A549 (cell line): ENCODE data around the gene PKLR. TPM values are rescaled to one million over a fixed set of nuclear protein-coding genes. Genes with fewer than 3 reads are reported as not detected.

Source experiments
- ATAC-seq, 2 experiments: fragments of 200-7000 bp in 1 of 2; fragments of >200 bp in 1 of 2; cut with Nextera tagmentation in 1 of 2; cut with Tn5 transposase in 1 of 2; 3 replicates each; pipeline versions ENCODE4 v1.8.0 to v1.9.1; 2018 to 2020; ENCODE audit warnings: mild to moderate bottlenecking in 1 of 2, moderate library complexity in 1 of 2
- CTCF ChIA-PET: fragments of 300-600 bp; sonication (Branson Sonifier 250); formaldehyde crosslinking; extraction: SDS; loops from one replicate; lab custom pipeline; 2021; ENCODE audit warnings: antibody characterized with exemption, inconsistent platforms; lab: Yijun Ruan, JAX
- POLR2A ChIA-PET: fragments of 350-600 bp; formaldehyde crosslinking; extraction: SDS; loops from one replicate; lab custom pipeline; 2021; ENCODE audit warnings: antibody characterized with exemption, inconsistent platforms; lab: Yijun Ruan, JAX
- DNase-seq, 2 experiments: peaks; one replicate each; pipeline versions ENCODE4 v3.0.0 to v3.0.0-alpha.2; 2011 to 2016; ENCODE audit warnings: low read depth in 1 of 2, low spot score in 1 of 2
- FAIRE-seq: peaks from 2 replicates; lab custom pipeline; 2011; peaks lifted over from hg19 to GRCh38; lab: Jason Lieb, UNC
- H3K27ac ChIP-seq, 2 experiments: fragments of >200 bp; sonication (Bioruptor Twin); formaldehyde crosslinking; 3 replicates each; pipeline ENCODE4 v1.5.1; 2016 to 2017
- H3K4me1 ChIP-seq: fragments of >200 bp; sonication (Bioruptor Twin); formaldehyde crosslinking; 3 replicates; pipeline ENCODE4 v1.6.1; 2016
- H3K4me2 ChIP-seq: fragments of >200 bp; sonication (Bioruptor Twin); formaldehyde crosslinking; 3 replicates; pipeline ENCODE4 v1.6.1; 2016
- H3K4me3 ChIP-seq: fragments of >200 bp; sonication (Bioruptor Twin); formaldehyde crosslinking; 3 replicates; pipeline ENCODE4 v1.5.1; 2016
- H3K9me3 ChIP-seq: fragments of >200 bp; sonication (Bioruptor Twin); formaldehyde crosslinking; 3 replicates; pipeline ENCODE4 v1.6.1; 2016
- CBX2 ChIP-seq: fragments of 200-600 bp; sonication (generic); IDR thresholded peaks from 2 replicates; pipeline ENCODE4 v1.6.1; 2016; ENCODE audit warnings: low read depth, mild to moderate bottlenecking, borderline replicate concordance
- CBX8 ChIP-seq: fragments of 200-600 bp; sonication (generic); IDR thresholded peaks from 2 replicates; pipeline ENCODE4 v1.6.1; 2016
- CHD4 ChIP-seq: fragments of 200-600 bp; sonication (generic); IDR thresholded peaks from 2 replicates; pipeline ENCODE4 v1.6.1; 2016; ENCODE audit warnings: antibody characterized with exemption, mild to moderate bottlenecking, borderline replicate concordance
- EHMT2 ChIP-seq: fragments of 200-600 bp; sonication (generic); IDR thresholded peaks from 2 replicates; pipeline ENCODE4 v1.6.1; 2016; ENCODE audit warnings: antibody characterized with exemption, low read depth, mild to moderate bottlenecking, moderate library complexity
- ESRRA ChIP-seq: fragments of 150-350 bp; IDR thresholded peaks from 2 replicates; pipeline ENCODE4 v1.6.1; 2014; ENCODE audit warnings: mild to moderate bottlenecking, low read length, borderline replicate concordance
- HDAC2 ChIP-seq: fragments of 200-600 bp; sonication (generic); IDR thresholded peaks from 2 replicates; pipeline ENCODE4 v1.6.1; 2016
- HOXA7 ChIP-seq: fragments of 250-450 bp; sonication (Bioruptor Pico); IDR thresholded peaks from 2 replicates; pipeline ENCODE4 v1.5.0; 2020; ENCODE audit warnings: mild to moderate bottlenecking, moderate library complexity
- HOXB13 ChIP-seq: fragments of 250-450 bp; sonication (Bioruptor Pico); IDR thresholded peaks from 2 replicates; pipeline ENCODE4 v1.5.0; 2020; ENCODE audit warnings: low read depth, mild to moderate bottlenecking, moderate library complexity
- HOXB5 ChIP-seq: fragments of 250-450 bp; sonication (Bioruptor Pico); IDR thresholded peaks from 2 replicates; pipeline ENCODE4 v1.5.0; 2020; ENCODE audit warnings: mild to moderate bottlenecking, moderate library complexity
- JUNB ChIP-seq: fragments of >200 bp; sonication (Bioruptor Twin); formaldehyde crosslinking; IDR thresholded peaks from 2 replicates; pipeline ENCODE4 v1.6.1; 2016
- KDM1A ChIP-seq: fragments of 200-600 bp; sonication (generic); IDR thresholded peaks from 2 replicates; pipeline ENCODE4 v1.6.1; 2016; ENCODE audit warnings: low read depth, mild to moderate bottlenecking
- MAZ ChIP-seq: fragments of 150-350 bp; IDR thresholded peaks from 2 replicates; pipeline ENCODE4 v1.6.1; 2014; ENCODE audit warnings: antibody characterized with exemption, low read depth, low read length, borderline replicate concordance
- MYC ChIP-seq: IDR thresholded peaks from 2 replicates; pipeline ENCODE4 v1.6.1; 2012; ENCODE audit warnings: mild to moderate bottlenecking, inconsistent platforms, low read length, improper control_type of control experiment, borderline replicate concordance
- NR3C1 ChIP-seq: fragments of >200 bp; sonication (Bioruptor Twin); formaldehyde crosslinking; IDR thresholded peaks from 3 replicates; pipeline ENCODE4 v1.6.1; 2017
- PHF8 ChIP-seq: fragments of 200-600 bp; sonication (generic); IDR thresholded peaks from 2 replicates; pipeline ENCODE4 v1.6.1; 2016; ENCODE audit warnings: low read depth, mild to moderate bottlenecking, antibody characterized with exemption, moderate library complexity, borderline replicate concordance
- POLR2A ChIP-seq: IDR thresholded peaks from 2 replicates; pipeline ENCODE4 v1.6.1; 2012; ENCODE audit warnings: mild to moderate bottlenecking, low read length
- POLR2AphosphoS2 ChIP-seq: conservative IDR thresholded peaks from 2 replicates; pipeline ENCODE4 v1.6.1; 2012; ENCODE audit warnings: low read length, improper control_type of control experiment, inconsistent platforms
- RARB ChIP-seq: fragments of 250-450 bp; sonication (Bioruptor Pico); IDR thresholded peaks from 2 replicates; pipeline ENCODE4 v1.8.0; 2021; ENCODE audit warnings: mild to moderate bottlenecking, moderate library complexity
- RNF2 ChIP-seq: fragments of 200-600 bp; sonication (generic); IDR thresholded peaks from 2 replicates; pipeline ENCODE4 v1.6.1; 2016; ENCODE audit warnings: low read depth, mild to moderate bottlenecking, antibody characterized with exemption, moderate library complexity, borderline replicate concordance
- SMC3 ChIP-seq: fragments of >200 bp; sonication (Bioruptor Twin); formaldehyde crosslinking; IDR thresholded peaks from 3 replicates; pipeline ENCODE4 v1.6.1; 2018; ENCODE audit warnings: inconsistent platforms
- SREBF2 ChIP-seq: fragments of 450-650 bp; IDR thresholded peaks from 2 replicates; pipeline ENCODE4 v1.6.1; 2014; ENCODE audit warnings: mild to moderate bottlenecking, moderate library complexity
- TFCP2L1 ChIP-seq: fragments of 250-450 bp; sonication (Bioruptor Pico); IDR thresholded peaks from 2 replicates; pipeline ENCODE4 v1.5.0; 2021; ENCODE audit warnings: mild to moderate bottlenecking
- ZC3H11A ChIP-seq: fragments of 450-650 bp; IDR thresholded peaks from 2 replicates; pipeline ENCODE4 v1.6.1; 2014; ENCODE audit warnings: antibody characterized with exemption, mild to moderate bottlenecking
- ZFP36 ChIP-seq: fragments of 450-650 bp; IDR thresholded peaks from 2 replicates; pipeline ENCODE4 v1.6.1; 2014; ENCODE audit warnings: borderline replicate concordance; ENCODE audit not compliant: partially characterized antibody
- ZNF302 ChIP-seq: fragments of 250-450 bp; sonication (Bioruptor Pico); IDR thresholded peaks from 2 replicates; pipeline ENCODE4 v1.9.0; 2021; ENCODE audit warnings: inconsistent platforms, mild to moderate bottlenecking, moderate library complexity
- ZSCAN20 ChIP-seq: fragments of 250-450 bp; sonication (Bioruptor Pico); IDR thresholded peaks from 2 replicates; pipeline ENCODE4 v1.8.0; 2022; ENCODE audit warnings: mild to moderate bottlenecking, moderate library complexity
- WGBS: methylation state at CpG from one replicate; pipeline ENCODE4 v1.1.6; 2017; ENCODE audit errors: missing lambda C conversion rate; 5-methylcytosine and 5-hydroxymethylcytosine counted together
- polyA plus RNA-seq, 4 experiments: library from polyadenylated mRNA; depleted of rRNA in 3 of 4; stranded (reverse); fragments of >200 nt; fragmentation: RNase III in 1 of 4; extraction: RNeasy Plus Mini Kit Qiagen cat#74134 plus additional on column Dnase treatment in 1 of 4; gene quantifications; 2 replicates in 3 of 4; 3 replicates in 1 of 4; pipeline ENCODE4 v1.2.3, GENCODE V29; 2011 to 2017
- TF ChIP-seq, protein P1 (sequence below): IDR thresholded peaks from 2 replicates; pipeline ENCODE4 v1.6.1; 2012
- TF ChIP-seq, protein P2 (sequence below): fragments of 250-450 bp; sonication (Bioruptor Pico); IDR thresholded peaks from 2 replicates; pipeline ENCODE4 v1.5.0; 2021; ENCODE audit warnings: mild to moderate bottlenecking, moderate library complexity, borderline replicate concordance
- TF ChIP-seq, protein P3 (sequence below): fragments of 250-450 bp; sonication (Bioruptor Pico); IDR thresholded peaks from 2 replicates; pipeline ENCODE4 v1.5.0; 2020; ENCODE audit warnings: low read depth, mild to moderate bottlenecking, moderate library complexity

Gene PKLR
- polyA plus RNA-seq, 2 of the 4 experiments (the other 2 are of a cell fraction), result 0.03 TPM; not detected in 1

DNA sequence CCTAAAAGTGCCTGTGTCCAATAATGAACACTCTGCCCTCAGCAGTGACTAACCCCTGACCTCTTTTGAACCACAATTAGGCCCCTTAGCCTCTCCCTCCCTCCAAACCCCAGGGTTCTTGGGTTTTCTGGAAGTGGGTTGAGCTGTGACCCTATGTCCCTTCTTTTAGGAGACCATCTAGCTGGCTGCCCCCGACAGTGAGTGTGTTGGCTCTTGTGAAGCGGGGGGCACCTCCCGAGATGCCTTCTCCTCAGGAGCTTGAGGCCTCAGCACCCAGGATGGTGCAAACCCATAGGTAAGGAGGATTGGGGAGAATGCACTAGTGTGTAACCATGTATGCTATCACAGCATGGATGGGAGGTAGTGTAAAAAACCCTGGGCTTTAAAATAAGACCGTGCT, 26.7 kb upstream of the PKLR start:
- TF ChIP-seq RARB (CRISPR knock-in tag) (no peak), RNF2 (no peak), SREBF2 (no peak), SMC3 (no peak), JUNB (no peak), TFCP2L1 (no peak), HOXB13 (CRISPR knock-in tag) (no peak), KDM1A (no peak), HOXA7 (CRISPR knock-in tag) (no peak), MYC (no peak), MAZ (no peak)
- TF ChIP-seq, protein P1, sequence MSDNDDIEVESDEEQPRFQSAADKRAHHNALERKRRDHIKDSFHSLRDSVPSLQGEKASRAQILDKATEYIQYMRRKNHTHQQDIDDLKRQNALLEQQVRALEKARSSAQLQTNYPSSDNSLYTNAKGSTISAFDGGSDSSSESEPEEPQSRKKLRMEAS, result no peak
- TF ChIP-seq, protein P2, sequence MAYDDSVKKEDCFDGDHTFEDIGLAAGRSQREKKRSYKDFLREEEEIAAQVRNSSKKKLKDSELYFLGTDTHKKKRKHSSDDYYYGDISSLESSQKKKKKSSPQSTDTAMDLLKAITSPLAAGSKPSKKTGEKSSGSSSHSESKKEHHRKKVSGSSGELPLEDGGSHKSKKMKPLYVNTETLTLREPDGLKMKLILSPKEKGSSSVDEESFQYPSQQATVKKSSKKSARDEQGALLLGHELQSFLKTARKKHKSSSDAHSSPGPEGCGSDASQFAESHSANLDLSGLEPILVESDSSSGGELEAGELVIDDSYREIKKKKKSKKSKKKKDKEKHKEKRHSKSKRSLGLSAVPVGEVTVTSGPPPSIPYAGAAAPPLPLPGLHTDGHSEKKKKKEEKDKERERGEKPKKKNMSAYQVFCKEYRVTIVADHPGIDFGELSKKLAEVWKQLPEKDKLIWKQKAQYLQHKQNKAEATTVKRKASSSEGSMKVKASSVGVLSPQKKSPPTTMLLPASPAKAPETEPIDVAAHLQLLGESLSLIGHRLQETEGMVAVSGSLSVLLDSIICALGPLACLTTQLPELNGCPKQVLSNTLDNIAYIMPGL (CRISPR knock-in tag), result no peak
- H3K4me1 ChIP-seq, result peaks cover 10% of the 10 kb centered on the region
- H3K4me3 ChIP-seq, result no peak overlapping the region
- ChIA-PET CTCF (interaction anchor here (0.7 to 6.3 kb wide), 7 partner anchors 10 to 243 kb away, joined by 3 to 43 read pairs (median 7); partner anchors contain the start of gene FDPS), POLR2A (no interaction called here)
- WGBS, result 84% methylated on average over 4 of the region's 4 CpGs
- ATAC-seq (no peak), FAIRE-seq (no peak), DNase-seq (no peak)
- no peak overlapping the region for H3K27ac ChIP-seq
- no peak overlapping the region for H3K4me2 ChIP-seq
- H3K9me3 ChIP-seq, result no peaks in the 10 kb centered on the region

DNA sequence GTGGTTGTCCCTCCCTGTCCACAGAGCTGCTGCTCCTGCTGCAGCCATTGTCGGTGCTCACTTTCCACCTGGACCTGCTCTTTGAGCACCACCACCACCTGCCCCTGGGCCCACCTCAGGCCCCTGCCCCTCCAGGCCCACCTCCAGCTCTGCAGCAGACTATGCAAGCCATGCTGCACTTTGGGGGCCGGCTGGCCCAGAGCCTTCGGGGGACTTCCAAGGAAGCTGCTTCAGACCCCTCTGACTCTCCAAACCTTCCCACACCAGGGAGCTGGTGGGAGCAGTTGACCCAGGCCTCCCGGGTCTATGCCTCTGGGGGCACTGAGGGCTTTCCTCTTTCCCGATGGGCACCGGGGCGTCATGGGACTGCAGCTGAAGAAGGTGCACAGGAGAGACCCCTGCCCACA, 25.4 kb upstream of the PKLR start:
- 88% methylated on average over 5 of the region's 7 CpGs for WGBS
- Histone ChIP-seq H3K4me3 (no peak overlapping the region), H3K4me1 (peaks cover 19% of the 10 kb centered on the region), H3K4me2 (no peak overlapping the region), H3K9me3 (no peaks in the 10 kb centered on the region), H3K27ac (0 out of 6 replicates have a peak overlapping the region, but pooled peaks of 1 of the 2 experiments have one; percentile 15)
- TF ChIP-seq ZFP36 (no peak), CHD4 (no peak), CBX8 (no peak), ZNF302 (CRISPR knock-in tag) (no peak)
- TF ChIP-seq, protein P3, sequence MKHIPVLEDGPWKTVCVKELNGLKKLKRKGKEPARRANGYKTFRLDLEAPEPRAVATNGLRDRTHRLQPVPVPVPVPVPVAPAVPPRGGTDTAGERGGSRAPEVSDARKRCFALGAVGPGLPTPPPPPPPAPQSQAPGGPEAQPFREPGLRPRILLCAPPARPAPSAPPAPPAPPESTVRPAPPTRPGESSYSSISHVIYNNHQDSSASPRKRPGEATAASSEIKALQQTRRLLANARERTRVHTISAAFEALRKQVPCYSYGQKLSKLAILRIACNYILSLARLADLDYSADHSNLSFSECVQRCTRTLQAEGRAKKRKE (CRISPR knock-in tag), result no peak
- DNase-seq (no peak), FAIRE-seq (no peak), ATAC-seq (no peak)
- ChIA-PET CTCF (interaction anchor here (0.6 to 7.7 kb wide), 8 partner anchors 8 to 388 kb away, joined by 3 to 149 read pairs (median 4); partner anchors contain the start of gene FDPS), POLR2A (no interaction called here)

DNA sequence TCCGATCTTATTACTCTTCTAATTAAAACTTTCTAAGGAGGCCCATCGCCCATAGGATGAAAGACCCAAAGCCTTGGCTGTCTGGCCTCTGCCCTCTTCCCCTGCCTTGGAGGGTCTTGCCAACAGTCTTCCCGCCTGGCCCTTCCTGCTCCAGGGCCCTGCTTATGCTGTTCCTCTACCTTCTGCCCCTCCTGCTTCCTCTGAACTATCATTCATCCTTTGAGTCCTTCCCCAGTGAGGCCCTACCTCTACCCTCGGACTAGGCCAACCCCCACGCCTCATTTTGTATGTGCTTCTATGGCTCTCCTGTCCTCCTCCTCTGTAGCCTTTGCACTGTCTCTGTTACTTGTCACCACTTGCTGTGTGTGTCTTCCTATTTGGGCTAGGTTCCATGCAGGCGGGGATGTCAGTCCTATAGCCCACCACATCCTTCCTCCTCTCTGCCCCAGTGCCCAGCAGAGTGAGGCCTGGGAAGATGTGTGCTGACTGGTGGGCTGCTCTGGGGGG, 24.8 kb upstream of the PKLR start:
- ATAC-seq, result no peak
- Histone ChIP-seq H3K27ac (peak overlapping the region in 1 of 2 experiments; percentile 98; a peak in 3 of 6 replicates), H3K4me1 (peaks cover 20% of the 10 kb centered on the region), H3K4me2 (peak overlapping the region; percentile 80), H3K9me3 (no peaks in the 10 kb centered on the region), H3K4me3 (no peak overlapping the region)
- DNase-seq, result no peak
- POLR2A ChIA-PET, result no interaction called here
- CTCF ChIA-PET, result interaction anchor here (1.0 to 7.7 kb wide), 9 partner anchors 8 to 266 kb away, joined by 3 to 149 read pairs (median 7); partner anchors contain the start of gene FDPS
- 94% methylated on average over 6 of the region's 6 CpGs for WGBS
- TF ChIP-seq ZFP36 (no peak), TFCP2L1 (no peak), CBX8 (no peak), EHMT2 (no peak), CBX2 (no peak), HOXB13 (CRISPR knock-in tag) (no peak), HOXA7 (CRISPR knock-in tag) (no peak), PHF8 (no peak), ESRRA (no peak), NR3C1 (no peak), KDM1A (no peak), ZNF302 (CRISPR knock-in tag) (no peak), POLR2A (no peak), ZSCAN20 (CRISPR knock-in tag) (no peak), HDAC2 (no peak), ZC3H11A (no peak), POLR2AphosphoS2 (no peak), HOXB5 (CRISPR knock-in tag) (no peak)
- no peak for FAIRE-seq
